ENCODE measurements around the gene LTBP2.

DNA sequence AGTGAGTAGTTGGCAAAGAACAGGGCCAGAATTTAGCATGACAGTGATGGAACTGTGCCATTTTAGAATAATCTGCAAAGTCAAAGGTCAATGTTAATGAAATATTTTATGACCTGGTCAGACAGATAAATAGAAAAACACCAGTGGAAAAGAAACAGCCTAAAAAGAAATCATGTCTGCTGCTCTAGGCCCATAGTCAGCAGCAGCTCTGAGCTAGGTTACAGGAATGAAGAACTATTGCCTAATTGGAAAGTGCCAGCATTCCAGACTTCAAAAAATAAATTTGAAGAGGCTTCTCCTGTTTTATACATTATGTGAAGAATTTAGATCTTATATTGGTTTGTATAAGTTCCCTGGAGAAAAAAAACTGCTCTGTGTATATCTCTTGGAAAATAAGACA lies 128.7 kb downstream of the LTBP2 start:
- TF ChIP-seq, protein P1, sequence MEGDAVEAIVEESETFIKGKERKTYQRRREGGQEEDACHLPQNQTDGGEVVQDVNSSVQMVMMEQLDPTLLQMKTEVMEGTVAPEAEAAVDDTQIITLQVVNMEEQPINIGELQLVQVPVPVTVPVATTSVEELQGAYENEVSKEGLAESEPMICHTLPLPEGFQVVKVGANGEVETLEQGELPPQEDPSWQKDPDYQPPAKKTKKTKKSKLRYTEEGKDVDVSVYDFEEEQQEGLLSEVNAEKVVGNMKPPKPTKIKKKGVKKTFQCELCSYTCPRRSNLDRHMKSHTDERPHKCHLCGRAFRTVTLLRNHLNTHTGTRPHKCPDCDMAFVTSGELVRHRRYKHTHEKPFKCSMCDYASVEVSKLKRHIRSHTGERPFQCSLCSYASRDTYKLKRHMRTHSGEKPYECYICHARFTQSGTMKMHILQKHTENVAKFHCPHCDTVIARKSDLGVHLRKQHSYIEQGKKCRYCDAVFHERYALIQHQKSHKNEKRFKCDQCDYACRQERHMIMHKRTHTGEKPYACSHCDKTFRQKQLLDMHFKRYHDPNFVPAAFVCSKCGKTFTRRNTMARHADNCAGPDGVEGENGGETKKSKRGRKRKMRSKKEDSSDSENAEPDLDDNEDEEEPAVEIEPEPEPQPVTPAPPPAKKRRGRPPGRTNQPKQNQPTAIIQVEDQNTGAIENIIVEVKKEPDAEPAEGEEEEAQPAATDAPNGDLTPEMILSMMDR (IDR thresholded peaks at IDR 0.05; ENCODE audit: control extremely low read depth in 1 of 3, insufficient read depth in 1 of 3, low read depth in 1 of 3, low read length in 3 of 3) = no peak
- TF ChIP-seq CHD2 (IDR thresholded peaks at IDR 0.05; ENCODE audit: low read length) (no peak), EZH2 (IDR thresholded peaks at IDR 0.05; ENCODE audit: low read depth, low read length, severe bottlenecking) (no peak), POLR2A (IDR thresholded peaks at IDR 0.05; ENCODE audit: control extremely low read depth in 1 of 2, low read depth in 2 of 2, low read length in 2 of 2) (no peak), POLR2AphosphoS5 (IDR thresholded peaks at IDR 0.05; ENCODE audit: low read depth, low read length) (no peak)

Data from H1 (cell line).